ENCODE results near the gene SHANK1.

DNA sequence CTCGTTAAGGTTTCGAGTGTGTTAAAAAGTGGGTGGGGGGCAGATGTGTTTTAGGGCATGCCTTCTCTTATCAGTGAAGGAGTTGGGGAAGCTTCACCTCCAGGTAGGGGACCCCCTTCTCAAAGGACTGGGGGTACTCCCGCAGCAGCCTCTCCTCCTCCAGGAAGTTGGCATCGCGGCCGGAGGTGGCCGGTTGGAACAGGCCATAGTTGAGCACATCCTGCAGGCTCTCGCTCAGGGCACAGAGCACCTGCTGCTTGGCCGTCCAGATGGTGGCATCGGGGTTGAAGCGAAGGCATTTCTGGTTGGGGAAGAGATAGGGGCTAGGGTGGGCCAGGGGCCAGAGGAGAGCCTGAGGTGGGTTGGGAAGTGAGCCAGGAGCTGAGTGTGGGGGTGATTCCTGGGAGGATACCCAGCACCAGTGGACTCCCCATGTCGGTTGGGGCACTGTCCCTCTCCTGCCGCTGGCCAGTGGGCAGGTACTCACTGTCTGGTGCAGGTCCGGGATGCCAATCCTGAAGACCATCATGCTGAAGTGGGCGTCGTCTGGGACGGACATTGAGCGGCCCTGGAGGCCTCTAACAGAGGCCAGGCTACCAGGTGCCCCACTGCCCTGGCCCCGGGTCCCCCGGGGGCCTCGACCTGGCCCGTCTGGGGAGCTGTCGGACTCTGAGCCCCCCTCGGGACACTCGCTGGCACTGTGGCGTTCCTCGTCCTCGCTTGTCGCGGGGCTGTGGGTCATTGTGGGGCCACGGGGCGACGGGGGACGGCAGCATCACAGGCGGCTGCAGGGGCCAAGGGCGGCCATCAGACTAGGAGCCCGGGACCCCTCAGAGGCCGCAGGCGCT lies 3.2 kb downstream of the SHANK1 start:
- TF ChIP-seq, protein P1, sequence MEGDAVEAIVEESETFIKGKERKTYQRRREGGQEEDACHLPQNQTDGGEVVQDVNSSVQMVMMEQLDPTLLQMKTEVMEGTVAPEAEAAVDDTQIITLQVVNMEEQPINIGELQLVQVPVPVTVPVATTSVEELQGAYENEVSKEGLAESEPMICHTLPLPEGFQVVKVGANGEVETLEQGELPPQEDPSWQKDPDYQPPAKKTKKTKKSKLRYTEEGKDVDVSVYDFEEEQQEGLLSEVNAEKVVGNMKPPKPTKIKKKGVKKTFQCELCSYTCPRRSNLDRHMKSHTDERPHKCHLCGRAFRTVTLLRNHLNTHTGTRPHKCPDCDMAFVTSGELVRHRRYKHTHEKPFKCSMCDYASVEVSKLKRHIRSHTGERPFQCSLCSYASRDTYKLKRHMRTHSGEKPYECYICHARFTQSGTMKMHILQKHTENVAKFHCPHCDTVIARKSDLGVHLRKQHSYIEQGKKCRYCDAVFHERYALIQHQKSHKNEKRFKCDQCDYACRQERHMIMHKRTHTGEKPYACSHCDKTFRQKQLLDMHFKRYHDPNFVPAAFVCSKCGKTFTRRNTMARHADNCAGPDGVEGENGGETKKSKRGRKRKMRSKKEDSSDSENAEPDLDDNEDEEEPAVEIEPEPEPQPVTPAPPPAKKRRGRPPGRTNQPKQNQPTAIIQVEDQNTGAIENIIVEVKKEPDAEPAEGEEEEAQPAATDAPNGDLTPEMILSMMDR (IDR thresholded peaks at IDR 0.05) = no peak
- TF ChIP-seq POLR2A (IDR thresholded peaks at IDR 0.05) = no peak
